Glutamatergic neuron (in vitro differentiated cells): Measurements from ENCODE around the gene SGCD. TPM values are rescaled to one million over a fixed set of nuclear protein-coding genes. Genes with fewer than 3 reads are reported as not detected.

ENCODE experiments used
- DNase-seq: peaks from one replicate; pipeline ENCODE4 v3.0.0; 2022
- H3K27ac Mint-ChIP-seq: one replicate; pipeline ENCODE4 v1.8.0; 2020; ENCODE audit warnings: mild to moderate bottlenecking, mixed read lengths, inconsistent platforms; ENCODE audit not compliant: unreplicated experiment
- H3K27me3 Mint-ChIP-seq: one replicate; pipeline ENCODE4 v1.8.0; 2020; ENCODE audit warnings: mild to moderate bottlenecking, moderate library complexity, mixed read lengths, inconsistent platforms; ENCODE audit not compliant: unreplicated experiment
- H3K36me3 Mint-ChIP-seq: one replicate; pipeline ENCODE4 v1.8.0; 2020; ENCODE audit warnings: mild to moderate bottlenecking, mixed read lengths, inconsistent platforms; ENCODE audit not compliant: unreplicated experiment
- H3K4me1 Mint-ChIP-seq: one replicate; pipeline ENCODE4 v1.8.0; 2020; ENCODE audit warnings: mild to moderate bottlenecking, low read depth, mixed read lengths, inconsistent platforms; ENCODE audit not compliant: unreplicated experiment
- H3K4me3 Mint-ChIP-seq: one replicate; pipeline ENCODE4 v1.8.0; 2020; ENCODE audit warnings: mild to moderate bottlenecking, mixed read lengths, inconsistent platforms; ENCODE audit not compliant: unreplicated experiment
- H3K9me3 Mint-ChIP-seq: one replicate; pipeline ENCODE4 v1.8.0; 2020; ENCODE audit warnings: mild to moderate bottlenecking, moderate library complexity, mixed read lengths, inconsistent platforms; ENCODE audit not compliant: unreplicated experiment
- total RNA-seq: library from RNA; stranded (reverse); fragmentation: NEBNext Ultra II Directional; extraction: Animal tissue kit (Norgen Biotek cat#: 25700); gene quantifications from one replicate; pipeline ENCODE4 v1.2.1, GENCODE V29; 2021; ENCODE audit not compliant: unreplicated experiment
- TF ChIP-seq, protein P1 (sequence below): fragments of 200-600 bp; sonication (generic); IDR thresholded peaks from one replicate; pipeline ENCODE4 v1.5.0; 2021; ENCODE audit not compliant: partially characterized antibody, unreplicated experiment

SGCD gene
- total RNA-seq, 1 donor from 2014 or later: 0.20 TPM

DNA sequence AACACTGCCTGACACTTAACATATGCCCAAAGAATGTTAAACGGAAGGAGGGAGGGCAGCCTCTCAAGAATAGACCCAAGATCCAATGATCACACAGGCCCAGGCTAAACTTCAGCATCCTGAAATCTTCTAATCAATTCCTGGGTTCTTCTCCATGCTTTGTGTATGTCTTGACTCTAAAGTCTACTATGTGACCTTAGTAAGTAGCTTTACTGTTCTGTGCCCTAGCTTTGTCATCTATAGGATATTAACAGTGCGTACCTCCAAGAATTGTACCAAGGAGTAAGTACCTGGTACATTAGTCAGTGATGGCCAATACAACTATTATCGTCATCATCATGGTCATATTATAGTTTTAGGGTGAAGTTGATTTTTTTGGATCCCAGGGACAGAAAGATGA lies 96.6 kb downstream of the SGCD start:
- TF ChIP-seq, protein P1, sequence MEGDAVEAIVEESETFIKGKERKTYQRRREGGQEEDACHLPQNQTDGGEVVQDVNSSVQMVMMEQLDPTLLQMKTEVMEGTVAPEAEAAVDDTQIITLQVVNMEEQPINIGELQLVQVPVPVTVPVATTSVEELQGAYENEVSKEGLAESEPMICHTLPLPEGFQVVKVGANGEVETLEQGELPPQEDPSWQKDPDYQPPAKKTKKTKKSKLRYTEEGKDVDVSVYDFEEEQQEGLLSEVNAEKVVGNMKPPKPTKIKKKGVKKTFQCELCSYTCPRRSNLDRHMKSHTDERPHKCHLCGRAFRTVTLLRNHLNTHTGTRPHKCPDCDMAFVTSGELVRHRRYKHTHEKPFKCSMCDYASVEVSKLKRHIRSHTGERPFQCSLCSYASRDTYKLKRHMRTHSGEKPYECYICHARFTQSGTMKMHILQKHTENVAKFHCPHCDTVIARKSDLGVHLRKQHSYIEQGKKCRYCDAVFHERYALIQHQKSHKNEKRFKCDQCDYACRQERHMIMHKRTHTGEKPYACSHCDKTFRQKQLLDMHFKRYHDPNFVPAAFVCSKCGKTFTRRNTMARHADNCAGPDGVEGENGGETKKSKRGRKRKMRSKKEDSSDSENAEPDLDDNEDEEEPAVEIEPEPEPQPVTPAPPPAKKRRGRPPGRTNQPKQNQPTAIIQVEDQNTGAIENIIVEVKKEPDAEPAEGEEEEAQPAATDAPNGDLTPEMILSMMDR: no peak
- no peak overlapping the region for H3K27ac Mint-ChIP-seq

DNA sequence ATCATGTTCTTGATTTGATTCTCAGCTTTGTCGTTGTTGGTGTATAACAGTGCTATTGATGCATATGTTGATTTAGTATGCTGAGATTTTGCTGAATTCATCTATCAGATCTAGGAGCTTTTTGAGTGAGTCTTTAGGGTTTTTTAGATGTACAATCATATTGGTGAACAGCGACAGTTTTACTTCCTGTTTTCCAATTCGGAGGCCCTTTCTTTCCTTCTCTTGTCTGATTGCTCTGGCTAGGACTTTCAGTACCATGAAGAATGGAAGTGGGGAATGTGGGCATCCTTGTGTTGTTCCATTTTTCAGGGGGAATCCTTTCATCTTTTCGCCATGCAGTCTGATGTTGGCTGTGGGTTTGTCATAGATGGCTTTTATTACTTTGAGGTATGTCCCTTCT lies 100.4 kb downstream of the SGCD start:
- H3K4me1 Mint-ChIP-seq: no peaks in the 10 kb centered on the region
- no peaks in the 10 kb centered on the region for H3K27me3 Mint-ChIP-seq
- TF ChIP-seq, protein P1: no peak
- H3K27ac Mint-ChIP-seq: no peak overlapping the region
- DNase-seq: no peak
- no peaks in the 10 kb centered on the region for H3K9me3 Mint-ChIP-seq
- peaks cover 5% of the 10 kb centered on the region for H3K36me3 Mint-ChIP-seq
- no peak overlapping the region for H3K4me3 Mint-ChIP-seq

More for the DNA sequence above, 96.6 kb downstream of the SGCD start:
- no peaks in the 10 kb centered on the region for H3K9me3 Mint-ChIP-seq
- no peak for DNase-seq
- no peaks in the 10 kb centered on the region for H3K27me3 Mint-ChIP-seq
- peaks cover 5% of the 10 kb centered on the region for H3K36me3 Mint-ChIP-seq
- H3K4me3 Mint-ChIP-seq: no peak overlapping the region
- no peaks in the 10 kb centered on the region for H3K4me1 Mint-ChIP-seq

DNA sequence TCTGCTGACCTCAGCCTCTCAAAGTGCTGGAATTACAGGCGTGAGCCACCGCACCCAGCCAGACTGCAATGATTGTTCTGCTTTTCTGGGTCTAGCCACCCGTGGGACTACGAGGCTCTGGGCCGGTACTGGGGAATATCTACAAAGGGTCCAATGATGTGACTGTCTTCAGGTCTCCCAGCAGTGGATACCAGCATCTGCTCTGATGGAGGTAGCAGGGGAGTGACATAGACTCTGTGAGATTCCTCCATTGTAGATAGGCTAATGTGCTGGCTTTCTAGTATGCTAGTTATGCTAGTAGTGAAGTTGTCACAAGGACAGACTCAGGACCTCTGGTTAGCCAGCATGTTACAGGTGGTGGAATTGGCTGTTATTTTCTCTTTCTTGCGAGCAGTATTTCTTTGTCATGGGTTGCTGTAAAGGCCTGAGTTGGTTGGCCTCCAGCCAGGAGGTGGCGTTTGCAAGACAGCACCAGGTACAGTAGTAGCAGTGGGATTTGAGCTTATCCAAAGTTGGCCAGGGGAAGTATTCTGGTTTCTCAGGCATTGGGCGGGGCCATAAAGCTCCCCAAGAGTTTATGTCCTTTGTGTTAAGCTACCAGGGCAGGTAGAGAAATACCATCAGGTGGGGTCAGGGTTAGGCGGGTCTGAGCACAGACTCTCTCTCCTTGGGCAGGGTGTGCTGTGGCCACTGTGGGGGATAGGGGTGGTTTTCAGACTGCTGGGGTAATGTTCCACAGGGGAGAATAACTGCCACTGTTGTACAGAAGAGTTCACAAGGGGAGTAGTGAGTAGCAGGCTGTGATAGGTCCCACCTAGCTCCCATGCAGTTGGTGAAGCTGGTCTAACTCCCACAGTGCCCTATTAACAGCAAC lies 105.2 kb downstream of the SGCD start:
- peaks cover 1% of the 10 kb centered on the region for H3K36me3 Mint-ChIP-seq
- peaks cover 7% of the 10 kb centered on the region for H3K4me1 Mint-ChIP-seq
- no peaks in the 10 kb centered on the region for H3K27me3 Mint-ChIP-seq
- DNase-seq: no peak
- H3K27ac Mint-ChIP-seq: no peak overlapping the region
- TF ChIP-seq, protein P1: no peak
- H3K9me3 Mint-ChIP-seq: no peaks in the 10 kb centered on the region
- H3K4me3 Mint-ChIP-seq: no peak overlapping the region

DNA sequence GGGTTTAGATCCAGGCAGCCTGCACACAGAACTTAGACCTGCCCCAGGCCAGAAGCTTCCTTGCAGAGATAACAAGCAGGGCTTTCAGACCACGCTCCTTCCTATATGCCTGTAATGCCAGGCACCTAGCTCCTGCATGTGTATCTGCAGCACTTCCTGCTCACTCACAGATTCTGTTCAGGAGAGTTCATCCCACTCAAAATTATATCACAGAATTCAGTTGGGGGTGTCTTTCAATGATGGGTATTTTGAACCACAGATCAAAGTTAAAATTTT lies 105.8 kb downstream of the SGCD start:
- Mint-ChIP-seq H3K27ac (no peak overlapping the region), H3K9me3 (no peaks in the 10 kb centered on the region), H3K4me1 (peaks cover 13% of the 10 kb centered on the region), H3K27me3 (no peaks in the 10 kb centered on the region), H3K4me3 (no peak overlapping the region), H3K36me3 (no peaks in the 10 kb centered on the region)
- TF ChIP-seq, protein P1: no peak
- no peak for DNase-seq

DNA sequence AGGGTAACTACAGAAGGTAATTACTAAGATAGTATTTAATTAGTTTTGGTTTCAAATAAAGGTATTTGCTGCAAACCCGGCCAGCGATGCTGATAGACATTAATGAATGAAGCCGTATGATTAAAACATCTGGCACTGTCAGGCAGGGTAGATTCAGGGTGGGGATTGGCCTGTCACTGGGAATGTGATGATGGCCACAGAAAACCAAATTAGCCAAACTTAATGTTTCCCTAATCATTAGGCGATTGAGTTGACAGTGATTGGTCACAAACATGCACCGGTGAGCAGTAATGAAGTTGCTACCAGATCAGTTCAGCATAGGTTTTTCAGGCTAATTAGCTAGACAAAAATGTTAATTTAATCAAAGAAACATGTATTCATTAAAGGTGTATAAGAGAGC lies 107.5 kb downstream of the SGCD start:
- peaks cover 19% of the 10 kb centered on the region for H3K4me1 Mint-ChIP-seq
- TF ChIP-seq, protein P1: no peak

More for the DNA sequence above, 107.5 kb downstream of the SGCD start:
- Mint-ChIP-seq H3K36me3 (no peaks in the 10 kb centered on the region), H3K4me3 (no peak overlapping the region), H3K27ac (no peak overlapping the region), H3K9me3 (no peaks in the 10 kb centered on the region), H3K27me3 (no peaks in the 10 kb centered on the region)
- DNase-seq: no peak
